ENCODE results near the gene PDHA2.
"Not testable (repeated sequence)": the region's sequence is repeated elsewhere in the genome, so short reads cannot be mapped to it uniquely, and the experiment has no call there.

Gene PDHA2

GRCh38 chr4:95867919-95868318 is 28.0 kb downstream of the PDHA2 start:
- no peak for TF ChIP-seq CTCF (IDR thresholded peaks at IDR 0.05; ENCODE audit: borderline replicate concordance, control extremely low read depth, extremely low read depth, insufficient read depth, missing control alignments)
- in situ Hi-C loops (cut with MboI; ENCODE audit: low sequenced_read_pairs, unreplicated experiment) = no loop called here
- no peak for DNase-seq (ENCODE audit: low spot score)

GRCh38 chr4:95869414-95869813 is 29.5 kb downstream of the PDHA2 start:
- in situ Hi-C loops (cut with MboI; ENCODE audit: low sequenced_read_pairs, unreplicated experiment) = not testable (repeated sequence)

GRCh38 chr4:95869961-95870500 is 30.1 kb downstream of the PDHA2 start:
- no peak for TF ChIP-seq CTCF (IDR thresholded peaks at IDR 0.05; ENCODE audit: borderline replicate concordance, control extremely low read depth, extremely low read depth, insufficient read depth, missing control alignments)
- in situ Hi-C loops (cut with MboI; ENCODE audit: low sequenced_read_pairs, unreplicated experiment) = no loop called here
- DNase-seq (ENCODE audit: low spot score) = no peak

More at GRCh38 chr4:95869414-95869813, 29.5 kb downstream of the PDHA2 start:
- DNase-seq (ENCODE audit: low spot score) = not testable (repeated sequence)

GRCh38 chr4:95877636-95878035 is 37.7 kb downstream of the PDHA2 start:
- TF ChIP-seq CTCF (IDR thresholded peaks at IDR 0.05; ENCODE audit: borderline replicate concordance, control extremely low read depth, extremely low read depth, insufficient read depth, missing control alignments) = no peak
- in situ Hi-C loops (cut with MboI; ENCODE audit: low sequenced_read_pairs, unreplicated experiment) = no loop called here
- no peak for DNase-seq (ENCODE audit: low spot score)

- in situ Hi-C loops (cut with MboI; ENCODE audit: low sequenced_read_pairs, unreplicated experiment) = no loop called here
- no peak for TF ChIP-seq CTCF (IDR thresholded peaks at IDR 0.05; ENCODE audit: borderline replicate concordance, control extremely low read depth, extremely low read depth, insufficient read depth, missing control alignments)
- DNase-seq (ENCODE audit: low spot score) = no peak
Observed at GRCh38 chr4:95887551-95887950, 47.7 kb downstream of the PDHA2 start.

GRCh38 chr4:95889662-95890061 is 49.8 kb downstream of the PDHA2 start:
- TF ChIP-seq CTCF (IDR thresholded peaks at IDR 0.05; ENCODE audit: borderline replicate concordance, control extremely low read depth, extremely low read depth, insufficient read depth, missing control alignments) = no peak
- no peak for DNase-seq (ENCODE audit: low spot score)
- in situ Hi-C loops (cut with MboI; ENCODE audit: low sequenced_read_pairs, unreplicated experiment) = no loop called here

Measured in GM13976 (cell line).